Natural killer cell (primary cell): ENCODE measurements around the gene CCNJ. TPM values are rescaled to one million over a fixed set of nuclear protein-coding genes. Genes with fewer than 3 reads are reported as not detected.
"Not testable (repeated sequence)": the region's sequence is repeated elsewhere in the genome, so short reads cannot be mapped to it uniquely, and the experiment has no call there.

Experiments
- ATAC-seq, 3 donors: fragments of 150-1000 bp in 2 of 3; fragments of 200-7000 bp in 1 of 3; cut with Tn5 transposase; 1 replicate in 1 of 3; 2 replicates in 2 of 3; pipeline ENCODE4 v1.10.0; 2021; ENCODE audit warnings: mild to moderate bottlenecking in 2 of 3, moderate library complexity in 2 of 3
- DNase-seq, 2 donors: peaks; one replicate each; pipeline versions ENCODE4 v3.0.0 to v3.0.0-alpha.2; 2013 to 2021; ENCODE audit warnings: mixed read lengths in 1 of 2
- H3K27ac ChIP-seq: one replicate; pipeline ENCODE4 v1.5.1; 2013; ENCODE audit warnings: mild to moderate bottlenecking, low read length
- H3K27me3 ChIP-seq: one replicate; pipeline ENCODE4 v1.6.1; 2013; ENCODE audit warnings: low read length; ENCODE audit not compliant: control insufficient read depth, insufficient read depth
- H3K36me3 ChIP-seq: one replicate; pipeline ENCODE4 v1.6.1; 2013; ENCODE audit warnings: low read length; ENCODE audit not compliant: control insufficient read depth, insufficient read depth
- H3K4me1 ChIP-seq: one replicate; pipeline ENCODE4 v1.6.1; 2013; ENCODE audit warnings: low read length; ENCODE audit not compliant: control insufficient read depth, insufficient read depth
- H3K4me3 ChIP-seq: one replicate; pipeline ENCODE4 v1.5.1; 2013; ENCODE audit warnings: low read length
- H3K9me3 ChIP-seq: one replicate; pipeline ENCODE4 v1.6.1; 2013; ENCODE audit warnings: low read length; ENCODE audit not compliant: control insufficient read depth, insufficient read depth
- H3K27ac Mint-ChIP-seq, 2 donors: one replicate each; pipeline ENCODE4 v1.8.0; 2022; ENCODE audit warnings: mild to moderate bottlenecking in 2 of 2, mixed read lengths in 2 of 2, moderate library complexity in 1 of 2
- H3K27me3 Mint-ChIP-seq, 2 donors: one replicate each; pipeline ENCODE4 v1.8.0; 2022; ENCODE audit warnings: low read depth in 2 of 2, mixed read lengths in 2 of 2
- H3K36me3 Mint-ChIP-seq: one replicate; pipeline ENCODE4 v1.8.0; 2022; ENCODE audit warnings: mixed read lengths
- H3K4me1 Mint-ChIP-seq, 2 donors: one replicate each; pipeline ENCODE4 v1.8.0; 2022; ENCODE audit warnings: mixed read lengths in 2 of 2
- H3K4me3 Mint-ChIP-seq: one replicate; pipeline ENCODE4 v1.8.0; 2022; ENCODE audit warnings: mild to moderate bottlenecking, moderate library complexity, mixed read lengths
- H3K9me3 Mint-ChIP-seq, 2 donors: one replicate each; pipeline ENCODE4 v1.8.0; 2022; ENCODE audit warnings: mixed read lengths in 2 of 2
- CTCF ChIP-seq: fragments of 200-600 bp; IDR thresholded peaks from one replicate; pipeline ENCODE4 v1.8.0; 2022; ENCODE audit warnings: antibody characterized with exemption
- WGBS: methylation state at CpG from one replicate; pipeline ENCODE4 v1.1.7; 2013; ENCODE audit warnings: missing lambda C conversion rate; ENCODE audit not compliant: insufficient coverage; 5-methylcytosine and 5-hydroxymethylcytosine counted together
- intact Hi-C: fragments of 100-400 bp; cut with micrococcal nuclease; formaldehyde crosslinking; loops from one replicate; pipeline ENCODE4 v1.14.2; 2022
- total RNA-seq, 4 donors: library from RNA; stranded (reverse); fragments of 120-200 nt in 1 of 4; gene quantifications; one replicate each; pipeline versions ENCODE4 v1.2.3 to v1.2.4, GENCODE V29; 2013 to 2022

Gene CCNJ
- total RNA-seq = 1 to 10 TPM; 5.9 to 7.1 (median 6.0) TPM
- total RNA-seq (2013) = 6.9 TPM

GRCh38 chr10:96043033-96043892 lies at the start of gene CCNJ:
Gene CCNJ (plus strand): TSS chr10:96043583. CDS start chr10:96044394, 811 bp downstream.
- Histone ChIP-seq H3K27ac (peak within 1 kb of the TSS; percentile 77), H3K4me3 (peak within 1 kb of the TSS; percentile 64), H3K4me1 (peaks cover 15% of the 10 kb centered on the region), H3K36me3 (no peaks in the 10 kb centered on the region), H3K9me3 (no peaks in the 10 kb centered on the region), H3K27me3 (no peaks in the 10 kb centered on the region)
- Mint-ChIP-seq H3K36me3 (no peaks in the 10 kb centered on the region), H3K9me3 (no peaks in the 10 kb centered on the region), H3K4me3 (peak within 1 kb of the TSS; percentile 90), H3K27me3 (peaks cover 2 to 6% of the 10 kb centered on the region in 2 donors), H3K4me1 (peaks cover 29 to 38% of the 10 kb centered on the region in 2 donors), H3K27ac (peak within 1 kb of the TSS; percentile 79 to 92)
- DNase-seq (peak; percentile 82 to 90), ATAC-seq (peak; percentile 89 to 90 (median 90))
- intact Hi-C loops = loop anchor here (5.0 kb wide), 3 partner anchors 44 to 351 kb away; partner anchors contain the start of genes TCTN3 and ZNF518A
- no peak for TF ChIP-seq CTCF
- WGBS = 3% methylated on average over 92 of the region's 92 CpGs

GRCh38 chr10:95994376-95994775 lies 49.0 kb upstream of the CCNJ start:
- not testable (repeated sequence) for ATAC-seq

GRCh38 chr10:95998255-95998784 lies 45.1 kb upstream of the CCNJ start:
- Mint-ChIP-seq H3K27me3 (no peaks in the 10 kb centered on the region), H3K4me1 (no peaks in the 10 kb centered on the region), H3K27ac (no peak overlapping the region), H3K4me3 (no peak overlapping the region), H3K36me3 (no peaks in the 10 kb centered on the region), H3K9me3 (no peaks in the 10 kb centered on the region)
- Histone ChIP-seq H3K4me1 (no peaks in the 10 kb centered on the region), H3K9me3 (no peaks in the 10 kb centered on the region), H3K27ac (no peak overlapping the region), H3K4me3 (no peak overlapping the region), H3K36me3 (no peaks in the 10 kb centered on the region), H3K27me3 (no peaks in the 10 kb centered on the region)
- 80% methylated on average over 1 of the region's 1 CpG for WGBS
- intact Hi-C loops = no loop called here
- TF ChIP-seq CTCF = no peak
- DNase-seq = no peak
- no peak for ATAC-seq

More at GRCh38 chr10:95994376-95994775, 49.0 kb upstream of the CCNJ start:
- H3K27ac Mint-ChIP-seq, H3K9me3 ChIP-seq, H3K36me3 Mint-ChIP-seq, H3K4me3 Mint-ChIP-seq, H3K4me1 Mint-ChIP-seq, H3K36me3 ChIP-seq, intact Hi-C loops, H3K4me1 ChIP-seq, H3K27ac ChIP-seq, H3K4me3 ChIP-seq, H3K27me3 Mint-ChIP-seq, H3K27me3 ChIP-seq, DNase-seq, H3K9me3 Mint-ChIP-seq: not testable (repeated sequence)
- 87% methylated on average over 9 of the region's 11 CpGs for WGBS

GRCh38 chr10:96013956-96014355 lies 29.4 kb upstream of the CCNJ start:
- H3K27me3 Mint-ChIP-seq = peaks cover 0 to 6% of the 10 kb centered on the region in 2 donors
- no peaks in the 10 kb centered on the region for H3K27me3 ChIP-seq
- TF ChIP-seq CTCF = no peak
- H3K4me3 ChIP-seq = no peak overlapping the region
- no peaks in the 10 kb centered on the region for H3K9me3 ChIP-seq
- no peaks in the 10 kb centered on the region for H3K9me3 Mint-ChIP-seq
- no peak overlapping the region for H3K4me3 Mint-ChIP-seq
- no peak overlapping the region for H3K27ac Mint-ChIP-seq
- no peaks in the 10 kb centered on the region for H3K4me1 ChIP-seq
- intact Hi-C loops = no loop called here
- DNase-seq = no peak
- H3K27ac ChIP-seq = no peak overlapping the region
- no peaks in the 10 kb centered on the region for H3K36me3 Mint-ChIP-seq
- WGBS = 85% methylated on average over 2 of the region's 2 CpGs
- no peaks in the 10 kb centered on the region for H3K36me3 ChIP-seq
- ATAC-seq = no peak
- H3K4me1 Mint-ChIP-seq = peaks cover 6% of the 10 kb centered on the region in 2 donors
